ENCODE results near the gene MVP.
"Not testable (repeated sequence)": the region's sequence is repeated elsewhere in the genome, so short reads cannot be mapped to it uniquely, and the experiment has no call there.

GRCh38 chr16:29787155-29787554 lies 33.1 kb upstream of the MVP start:
- TF ChIP-seq, protein P1, sequence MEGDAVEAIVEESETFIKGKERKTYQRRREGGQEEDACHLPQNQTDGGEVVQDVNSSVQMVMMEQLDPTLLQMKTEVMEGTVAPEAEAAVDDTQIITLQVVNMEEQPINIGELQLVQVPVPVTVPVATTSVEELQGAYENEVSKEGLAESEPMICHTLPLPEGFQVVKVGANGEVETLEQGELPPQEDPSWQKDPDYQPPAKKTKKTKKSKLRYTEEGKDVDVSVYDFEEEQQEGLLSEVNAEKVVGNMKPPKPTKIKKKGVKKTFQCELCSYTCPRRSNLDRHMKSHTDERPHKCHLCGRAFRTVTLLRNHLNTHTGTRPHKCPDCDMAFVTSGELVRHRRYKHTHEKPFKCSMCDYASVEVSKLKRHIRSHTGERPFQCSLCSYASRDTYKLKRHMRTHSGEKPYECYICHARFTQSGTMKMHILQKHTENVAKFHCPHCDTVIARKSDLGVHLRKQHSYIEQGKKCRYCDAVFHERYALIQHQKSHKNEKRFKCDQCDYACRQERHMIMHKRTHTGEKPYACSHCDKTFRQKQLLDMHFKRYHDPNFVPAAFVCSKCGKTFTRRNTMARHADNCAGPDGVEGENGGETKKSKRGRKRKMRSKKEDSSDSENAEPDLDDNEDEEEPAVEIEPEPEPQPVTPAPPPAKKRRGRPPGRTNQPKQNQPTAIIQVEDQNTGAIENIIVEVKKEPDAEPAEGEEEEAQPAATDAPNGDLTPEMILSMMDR (IDR thresholded peaks at IDR 0.05 in 8 of 11, conservative IDR thresholded peaks at IDR 0.05 in 3 of 11) = not testable (repeated sequence)
- TF ChIP-seq POLR2A, POLR2AphosphoS5 (IDR thresholded peaks at IDR 0.05): not testable (repeated sequence)

Measured in spleen (tissue), 7 donors.